ENCODE results near the gene TBX3.

TBX3 gene

GRCh38 chr12:114649585-114649984 is 34.4 kb downstream of the TBX3 start:
- no peak overlapping the region for H2AFZ ChIP-seq (ENCODE audit: low read depth, low read length)
- TF ChIP-seq, protein P1, sequence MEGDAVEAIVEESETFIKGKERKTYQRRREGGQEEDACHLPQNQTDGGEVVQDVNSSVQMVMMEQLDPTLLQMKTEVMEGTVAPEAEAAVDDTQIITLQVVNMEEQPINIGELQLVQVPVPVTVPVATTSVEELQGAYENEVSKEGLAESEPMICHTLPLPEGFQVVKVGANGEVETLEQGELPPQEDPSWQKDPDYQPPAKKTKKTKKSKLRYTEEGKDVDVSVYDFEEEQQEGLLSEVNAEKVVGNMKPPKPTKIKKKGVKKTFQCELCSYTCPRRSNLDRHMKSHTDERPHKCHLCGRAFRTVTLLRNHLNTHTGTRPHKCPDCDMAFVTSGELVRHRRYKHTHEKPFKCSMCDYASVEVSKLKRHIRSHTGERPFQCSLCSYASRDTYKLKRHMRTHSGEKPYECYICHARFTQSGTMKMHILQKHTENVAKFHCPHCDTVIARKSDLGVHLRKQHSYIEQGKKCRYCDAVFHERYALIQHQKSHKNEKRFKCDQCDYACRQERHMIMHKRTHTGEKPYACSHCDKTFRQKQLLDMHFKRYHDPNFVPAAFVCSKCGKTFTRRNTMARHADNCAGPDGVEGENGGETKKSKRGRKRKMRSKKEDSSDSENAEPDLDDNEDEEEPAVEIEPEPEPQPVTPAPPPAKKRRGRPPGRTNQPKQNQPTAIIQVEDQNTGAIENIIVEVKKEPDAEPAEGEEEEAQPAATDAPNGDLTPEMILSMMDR (IDR thresholded peaks at IDR 0.05; ENCODE audit: low read depth, low read length) = no peak
- no peak for TF ChIP-seq EZH2phosphoT487 (IDR thresholded peaks at IDR 0.05; ENCODE audit: low read depth)

DNA sequence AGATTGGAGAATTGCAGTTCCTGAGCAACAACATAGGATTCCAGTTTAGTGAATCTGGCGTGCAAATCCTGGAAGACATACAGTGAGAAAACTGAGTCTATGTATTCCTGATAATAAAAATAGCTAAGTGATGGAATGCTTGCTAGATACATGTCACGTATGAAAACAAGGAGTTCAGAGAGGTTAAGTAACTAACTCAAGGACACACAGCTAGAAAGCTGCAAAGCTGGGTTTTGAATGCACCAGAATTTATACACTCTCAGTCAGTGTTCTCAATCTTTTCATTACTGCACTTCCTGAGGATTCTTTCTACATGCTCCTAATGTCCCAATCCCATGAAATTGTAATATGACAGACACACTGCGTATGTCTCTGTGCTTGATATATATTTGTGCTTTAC is 35.3 kb downstream of the TBX3 start:
- H2AFZ ChIP-seq (ENCODE audit: low read depth, low read length) = no peak overlapping the region
- H3K4me2 ChIP-seq (ENCODE audit: low read length) = no peak overlapping the region
- H3K4me3 ChIP-seq (ENCODE audit: low read length) = no peak overlapping the region
- TF ChIP-seq EZH2phosphoT487 (IDR thresholded peaks at IDR 0.05; ENCODE audit: low read depth) = no peak
- TF ChIP-seq, protein P1 (IDR thresholded peaks at IDR 0.05; ENCODE audit: low read depth, low read length) = no peak
- no peaks in the 10 kb centered on the region for H3K79me2 ChIP-seq (ENCODE audit: low read length)
- no peak overlapping the region for H3K9ac ChIP-seq (ENCODE audit: low read length)
- no peaks in the 10 kb centered on the region for H4K20me1 ChIP-seq (ENCODE audit: insufficient read depth, low read length)
- no peaks in the 10 kb centered on the region for H3K36me3 ChIP-seq (replicated peaks; ENCODE audit: low read depth, low read length)
- H3K9me3 ChIP-seq (ENCODE audit: insufficient read depth, low read length) = no peaks in the 10 kb centered on the region
- no peaks in the 10 kb centered on the region for H3K27me3 ChIP-seq (ENCODE audit: low read depth, low read length)
- no peaks in the 10 kb centered on the region for H3K4me1 ChIP-seq (ENCODE audit: low read length)
- no peak overlapping the region for H3K27ac ChIP-seq (ENCODE audit: low read length)

More at GRCh38 chr12:114649585-114649984, 34.4 kb downstream of the TBX3 start:
- Histone ChIP-seq H3K27ac (ENCODE audit: low read length) (no peak overlapping the region), H3K4me2 (ENCODE audit: low read length) (no peak overlapping the region), H4K20me1 (ENCODE audit: insufficient read depth, low read length) (no peaks in the 10 kb centered on the region), H3K36me3 (replicated peaks; ENCODE audit: low read depth, low read length) (no peaks in the 10 kb centered on the region), H3K79me2 (ENCODE audit: low read length) (no peaks in the 10 kb centered on the region), H3K4me1 (ENCODE audit: low read length) (no peaks in the 10 kb centered on the region), H3K27me3 (ENCODE audit: low read depth, low read length) (no peaks in the 10 kb centered on the region), H3K9me3 (ENCODE audit: insufficient read depth, low read length) (no peaks in the 10 kb centered on the region), H3K4me3 (ENCODE audit: low read length) (no peak overlapping the region), H3K9ac (ENCODE audit: low read length) (no peak overlapping the region)

DNA sequence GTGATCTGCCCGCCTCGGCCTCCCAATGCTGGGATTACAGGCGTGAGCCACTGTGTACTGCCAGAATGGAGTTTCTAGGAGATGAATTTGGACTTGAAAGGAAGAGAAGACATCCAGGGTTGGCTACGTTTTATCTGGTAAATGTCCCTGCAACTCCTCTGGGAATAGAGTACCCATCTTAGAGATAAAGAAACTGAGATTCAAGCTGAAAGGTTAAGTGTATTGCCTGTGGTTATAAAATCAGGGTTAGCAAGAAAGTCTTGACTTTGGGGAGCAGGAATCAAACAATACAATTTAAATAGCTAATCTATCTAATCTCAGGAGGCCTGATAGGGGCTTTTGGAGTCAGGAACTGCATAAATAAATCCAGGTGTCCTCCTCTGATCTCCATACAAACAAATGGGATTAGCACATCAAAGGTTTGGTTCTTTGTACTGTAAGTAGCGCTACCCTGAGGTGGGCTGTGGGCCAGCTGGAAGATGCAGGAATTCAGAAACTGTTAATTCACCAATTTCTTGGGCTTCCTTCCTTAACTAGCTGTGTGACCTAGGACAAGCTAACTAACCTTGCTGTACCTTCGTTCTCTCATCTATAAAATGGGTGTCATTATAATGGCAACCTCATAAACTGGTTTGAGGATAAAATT is 45.1 kb downstream of the TBX3 start:
- H3K79me2 ChIP-seq (ENCODE audit: low read length) = no peaks in the 10 kb centered on the region
- no peaks in the 10 kb centered on the region for H3K9me3 ChIP-seq (ENCODE audit: insufficient read depth, low read length)
- peaks cover 4% of the 10 kb centered on the region; the same call in 1 of the 2 replicates for H3K27me3 ChIP-seq (ENCODE audit: low read depth, low read length)
- H3K4me3 ChIP-seq (ENCODE audit: low read length) = no peak overlapping the region
- no peak overlapping the region for H3K27ac ChIP-seq (ENCODE audit: low read length)
- H3K4me2 ChIP-seq (ENCODE audit: low read length) = no peak overlapping the region
- H2AFZ ChIP-seq (ENCODE audit: low read depth, low read length) = no peak overlapping the region
- TF ChIP-seq EZH2phosphoT487 (IDR thresholded peaks at IDR 0.05; ENCODE audit: low read depth) = no peak
- TF ChIP-seq, protein P1 (IDR thresholded peaks at IDR 0.05; ENCODE audit: low read depth, low read length) = no peak
- no peaks in the 10 kb centered on the region for H3K36me3 ChIP-seq (replicated peaks; ENCODE audit: low read depth, low read length)
- H4K20me1 ChIP-seq (ENCODE audit: insufficient read depth, low read length) = no peaks in the 10 kb centered on the region
- no peaks in the 10 kb centered on the region for H3K4me1 ChIP-seq (ENCODE audit: low read length)
- no peak overlapping the region for H3K9ac ChIP-seq (ENCODE audit: low read length)

- Histone ChIP-seq H3K4me3 (ENCODE audit: low read length) (no peak overlapping the region), H2AFZ (ENCODE audit: low read depth, low read length) (no peak overlapping the region), H3K36me3 (replicated peaks; ENCODE audit: low read depth, low read length) (no peaks in the 10 kb centered on the region), H3K27me3 (ENCODE audit: low read depth, low read length) (peaks cover 4% of the 10 kb centered on the region; the same call in 1 of the 2 replicates), H4K20me1 (ENCODE audit: insufficient read depth, low read length) (no peaks in the 10 kb centered on the region), H3K9ac (ENCODE audit: low read length) (no peak overlapping the region), H3K27ac (ENCODE audit: low read length) (no peak overlapping the region), H3K4me2 (ENCODE audit: low read length) (no peak overlapping the region), H3K9me3 (ENCODE audit: insufficient read depth, low read length) (no peaks in the 10 kb centered on the region), H3K4me1 (ENCODE audit: low read length) (no peaks in the 10 kb centered on the region), H3K79me2 (ENCODE audit: low read length) (no peaks in the 10 kb centered on the region)
- TF ChIP-seq, protein P1 (IDR thresholded peaks at IDR 0.05; ENCODE audit: low read depth, low read length) = no peak; the same call in 1 of the 2 replicates
- no peak for TF ChIP-seq EZH2phosphoT487 (IDR thresholded peaks at IDR 0.05; ENCODE audit: low read depth)
Observed at GRCh38 chr12:114636723-114637480, 47.1 kb downstream of the TBX3 start.
